MCF 10A (cell line): ENCODE data around the gene KCNMB1. TPM values are rescaled to one million over a fixed set of nuclear protein-coding genes. Genes with fewer than 3 reads are reported as not detected.

ENCODE experiments used
- BruUV-seq: library from RNA; stranded (reverse); fragments of 400-500 nt; replicated peaks from 2 replicates; lab custom pipeline; 2021; lab: Mats Ljungman, UMichigan
- CTCF ChIA-PET: fragments of 300-600 bp; sonication (Branson Sonifier 250); formaldehyde crosslinking; extraction: SDS; loops from one replicate; lab custom pipeline; 2021; ENCODE audit warnings: antibody characterized with exemption, inconsistent platforms; lab: Yijun Ruan, JAX
- POLR2A ChIA-PET: fragments of 300-600, 350-650 bp; sonication (Branson Sonifier 250); formaldehyde crosslinking; extraction: SDS; loops from one replicate; lab custom pipeline; 2020; ENCODE audit warnings: antibody characterized with exemption, inconsistent platforms; lab: Yijun Ruan, JAX
- DNase-seq: peaks from one replicate; pipeline ENCODE4 v3.0.0-alpha.2; 2018; ENCODE audit not compliant: unreplicated experiment
- H3K27ac Mint-ChIP-seq: one replicate; pipeline ENCODE4 v1.8.0; 2022; ENCODE audit warnings: mild to moderate bottlenecking, low read depth, mixed read lengths; ENCODE audit not compliant: unreplicated experiment
- H3K27me3 Mint-ChIP-seq: one replicate; pipeline ENCODE4 v1.8.0; 2022; ENCODE audit warnings: mixed read lengths; ENCODE audit not compliant: insufficient read depth, unreplicated experiment
- H3K36me3 Mint-ChIP-seq: one replicate; pipeline ENCODE4 v1.8.0; 2022; ENCODE audit warnings: mild to moderate bottlenecking, moderate library complexity, mixed read lengths; ENCODE audit not compliant: insufficient read depth, unreplicated experiment
- H3K4me1 Mint-ChIP-seq: one replicate; pipeline ENCODE4 v1.8.0; 2022; ENCODE audit warnings: mixed read lengths; ENCODE audit not compliant: insufficient read depth, unreplicated experiment
- H3K4me3 Mint-ChIP-seq: one replicate; pipeline ENCODE4 v1.8.0; 2022; ENCODE audit warnings: mild to moderate bottlenecking, moderate library complexity, mixed read lengths; ENCODE audit not compliant: unreplicated experiment
- H3K9me3 Mint-ChIP-seq: one replicate; pipeline ENCODE4 v1.8.0; 2022; ENCODE audit warnings: mixed read lengths; ENCODE audit not compliant: unreplicated experiment
- CTCF ChIP-seq: fragments of 200-600 bp; IDR thresholded peaks from one replicate; pipeline ENCODE4 v1.8.0; 2022; ENCODE audit warnings: antibody characterized with exemption, mild to moderate bottlenecking; ENCODE audit not compliant: unreplicated experiment
- intact Hi-C: fragments of 100-400 bp; cut with micrococcal nuclease; formaldehyde crosslinking; loops from 2 replicates; pipeline ENCODE4 v1.14.1; 2022
- total RNA-seq: library from RNA; stranded (reverse); gene quantifications from 2 replicates; pipeline ENCODE4 v1.2.3, GENCODE V29; 2022

Gene KCNMB1
- total RNA-seq, 1 experiment from 2014 or later = not detected

- H3K36me3 Mint-ChIP-seq = no peaks in the 10 kb centered on the region
- POLR2A ChIA-PET = interaction anchor here (0.9 to 1.9 kb wide), 2 partner anchors 193 to 214 kb away, joined by 3 to 4 read pairs; no protein-coding TSS in a partner anchor
- H3K4me1 Mint-ChIP-seq = no peaks in the 10 kb centered on the region
- H3K27ac Mint-ChIP-seq = no peak overlapping the region
- DNase-seq = no peak
- no peak overlapping the region for H3K4me3 Mint-ChIP-seq
- CTCF ChIA-PET = interaction anchor here (0.6 to 16.9 kb wide), 24 partner anchors 8 to 347 kb away, joined by 3 to 465 read pairs (median 4); no protein-coding TSS in a partner anchor
- no peaks in the 10 kb centered on the region for H3K9me3 Mint-ChIP-seq
- no peak for TF ChIP-seq CTCF
- intact Hi-C loops = no loop called here
- no TSS peak for BruUV-seq
- H3K27me3 Mint-ChIP-seq = peaks cover 35% of the 10 kb centered on the region
Measured at GRCh38 chr5:170418736-170419135, 29.6 kb upstream of the KCNMB1 start.

- POLR2A ChIA-PET = no interaction called here
- Mint-ChIP-seq H3K4me1 (no peaks in the 10 kb centered on the region), H3K9me3 (no peaks in the 10 kb centered on the region), H3K27me3 (peaks cover 14% of the 10 kb centered on the region), H3K36me3 (no peaks in the 10 kb centered on the region), H3K4me3 (no peak overlapping the region), H3K27ac (no peak overlapping the region)
- CTCF ChIA-PET = interaction anchor here (0.5 to 16.9 kb wide), 11 partner anchors 11 to 1151 kb away, joined by 3 to 465 read pairs (median 4); no protein-coding TSS in a partner anchor
- BruUV-seq = no TSS peak
- no peak for TF ChIP-seq CTCF
- no peak for DNase-seq
- intact Hi-C loops = no loop called here
Measured at GRCh38 chr5:170416526-170416925, 27.4 kb upstream of the KCNMB1 start.

GRCh38 chr5:170414786-170415185 is 25.6 kb upstream of the KCNMB1 start:
- Mint-ChIP-seq H3K4me1 (no peaks in the 10 kb centered on the region), H3K9me3 (no peaks in the 10 kb centered on the region), H3K36me3 (no peaks in the 10 kb centered on the region), H3K4me3 (no peak overlapping the region), H3K27me3 (peaks cover 14% of the 10 kb centered on the region), H3K27ac (no peak overlapping the region)
- no TSS peak for BruUV-seq
- intact Hi-C loops = no loop called here
- DNase-seq = no peak
- POLR2A ChIA-PET = interaction anchor here (0.9 to 1.6 kb wide), 3 partner anchors 10 to 34 kb away, joined by 3 to 4 read pairs (median 3); no protein-coding TSS in a partner anchor
- TF ChIP-seq CTCF = no peak
- CTCF ChIA-PET = interaction anchor here (0.7 to 16.9 kb wide), 6 partner anchors 20 to 209 kb away, joined by 3 to 465 read pairs (median 4); no protein-coding TSS in a partner anchor

- intact Hi-C loops = no loop called here
- no TSS peak for BruUV-seq
- no peaks in the 10 kb centered on the region for H3K36me3 Mint-ChIP-seq
- no peak overlapping the region for H3K4me3 Mint-ChIP-seq
- no peak for DNase-seq
- no peaks in the 10 kb centered on the region for H3K9me3 Mint-ChIP-seq
- ChIA-PET POLR2A (interaction anchor here (0.9 to 1.3 kb wide), 2 partner anchors 11 to 33 kb away, joined by 3 read pairs; no protein-coding TSS in a partner anchor), CTCF (interaction anchor here (0.6 to 16.9 kb wide), 4 partner anchors 145 to 210 kb away, joined by 3 to 465 read pairs (median 3); no protein-coding TSS in a partner anchor)
- no peak overlapping the region for H3K27ac Mint-ChIP-seq
- TF ChIP-seq CTCF = no peak
- H3K4me1 Mint-ChIP-seq = no peaks in the 10 kb centered on the region
- peaks cover 16% of the 10 kb centered on the region for H3K27me3 Mint-ChIP-seq
Measured at GRCh38 chr5:170413897-170414296, 24.7 kb upstream of the KCNMB1 start.
